GM12878 (cell line): ENCODE data around the gene TNK1. TPM values are rescaled to one million over a fixed set of nuclear protein-coding genes. Genes with fewer than 3 reads are reported as not detected.
A peak's percentile ranks its signal among the peaks of the same experiment; 100 is the strongest.

Source experiments
- ATAC-seq: fragments of 200-7000 bp; cut with Tn5 transposase; 3 replicates; pipeline ENCODE4 v1.9.1; 2020; ENCODE audit warnings: mild to moderate bottlenecking, moderate library complexity
- BruUV-seq: library from RNA; stranded (reverse); fragments of 400-500 nt; replicated peaks from 2 replicates; lab custom pipeline; 2021; lab: Mats Ljungman, UMichigan
- CTCF ChIA-PET: fragments of 300-600 bp; sonication (Branson Sonifier 250); formaldehyde crosslinking; extraction: SDS; loops from one replicate; lab custom pipeline; 2021; ENCODE audit warnings: inconsistent platforms; lab: Yijun Ruan, JAX
- POLR2A ChIA-PET: fragments of 350-600 bp; formaldehyde crosslinking; extraction: SDS; loops from one replicate; lab custom pipeline; 2021; ENCODE audit warnings: inconsistent platforms; lab: Charles Lee
- RAD21 ChIA-PET: fragments of 300-600 bp; sonication (Branson Sonifier 250); formaldehyde crosslinking; loops from one replicate; lab custom pipeline; 2023; ENCODE audit warnings: antibody characterized with exemption; ENCODE audit not compliant: unreplicated experiment; lab: Charles Lee
- SMC1A ChIA-PET: fragments of 300-600 bp; sonication (Branson Sonifier 250); formaldehyde crosslinking; loops from one replicate; lab custom pipeline; 2023; ENCODE audit not compliant: unreplicated experiment, uncharacterized antibody; lab: Charles Lee
- DNase-seq: peaks from one replicate; pipeline ENCODE4 v3.0.0-alpha.2; 2011; ENCODE audit warnings: low read depth, low spot score
- FAIRE-seq: peaks from 3 replicates; lab custom pipeline; 2011; peaks lifted over from hg19 to GRCh38; lab: Jason Lieb, UNC
- H2AFZ ChIP-seq: 2 replicates; pipeline ENCODE4 v1.6.0; 2011; ENCODE audit warnings: low read depth, low read length, control low read depth; ENCODE audit not compliant: control insufficient read depth
- H3K27ac ChIP-seq: 2 replicates; pipeline ENCODE4 v1.5.1; 2011; ENCODE audit warnings: control low read depth; ENCODE audit not compliant: control insufficient read depth, insufficient read depth
- H3K27me3 ChIP-seq, 2 experiments: replicated peaks in 1 of 2; 2 replicates each; pipeline versions ENCODE4 v1.6.0 to v1.6.1; 2011; ENCODE audit warnings: low read length in 1 of 2; ENCODE audit not compliant: control insufficient read depth in 2 of 2, insufficient read depth in 2 of 2
- H3K36me3 ChIP-seq, 2 experiments: 2 replicates each; pipeline ENCODE4 v1.5.1; 2011; ENCODE audit warnings: low read length in 1 of 2; ENCODE audit not compliant: control insufficient read depth in 2 of 2, insufficient read depth in 2 of 2
- H3K4me1 ChIP-seq: 2 replicates; pipeline ENCODE4 v1.6.1; 2011; ENCODE audit warnings: mild to moderate bottlenecking, low read length, moderate library complexity, mixed read lengths; ENCODE audit not compliant: control insufficient read depth, insufficient read depth
- H3K4me2 ChIP-seq: 2 replicates; pipeline ENCODE4 v1.6.0; 2011; ENCODE audit warnings: control low read depth; ENCODE audit not compliant: control insufficient read depth, insufficient read depth
- H3K4me3 ChIP-seq: fragments of 200-600 bp; sonication (generic); 2 replicates; pipeline ENCODE4 v1.5.1; 2016
- H3K79me2 ChIP-seq: 2 replicates; pipeline ENCODE4 v1.6.0; 2011; ENCODE audit warnings: low read length; ENCODE audit not compliant: control insufficient read depth, insufficient read depth
- H3K9ac ChIP-seq: 2 replicates; pipeline ENCODE4 v1.8.0; 2011; ENCODE audit warnings: low read length, control low read depth, mixed read lengths; ENCODE audit not compliant: control insufficient read depth, insufficient read depth
- H3K9me3 ChIP-seq: replicated peaks from 3 replicates; pipeline ENCODE4 v1.5.1; 2011; ENCODE audit warnings: mild to moderate bottlenecking, low read length; ENCODE audit not compliant: control insufficient read depth, insufficient read depth
- H4K20me1 ChIP-seq: 2 replicates; pipeline ENCODE4 v1.6.0; 2011; ENCODE audit not compliant: control insufficient read depth, insufficient read depth
- BACH1 ChIP-seq: fragments of 450-650 bp; IDR thresholded peaks from 2 replicates; pipeline ENCODE4 v1.6.1; 2017; ENCODE audit warnings: mild to moderate bottlenecking, borderline replicate concordance
- CHD2 ChIP-seq: IDR thresholded peaks from 2 replicates; pipeline ENCODE4 v1.6.1; 2011; ENCODE audit warnings: low read depth, low read length, improper control_type of control experiment, borderline replicate concordance
- FOXM1 ChIP-seq: IDR thresholded peaks from 2 replicates; pipeline ENCODE4 v1.6.1; 2012; ENCODE audit warnings: low read depth, mild to moderate bottlenecking, inconsistent platforms, low read length, moderate library complexity
- HCFC1 ChIP-seq: fragments of 150-350 bp; IDR thresholded peaks from 2 replicates; pipeline ENCODE4 v1.6.1; 2014; ENCODE audit warnings: low read length
- POLR2A ChIP-seq: IDR thresholded peaks from 2 replicates; pipeline ENCODE4 v1.6.1; 2011; ENCODE audit warnings: low read depth, mild to moderate bottlenecking, low read length
- POU2F2 ChIP-seq: IDR thresholded peaks from 3 replicates; pipeline ENCODE4 v1.6.1; 2011; ENCODE audit warnings: low read depth, mild to moderate bottlenecking, low read length, borderline replicate concordance
- RB1 ChIP-seq: fragments of 450-650 bp; formaldehyde crosslinking; IDR thresholded peaks from 2 replicates; pipeline ENCODE4 v1.6.1; 2017; ENCODE audit warnings: mild to moderate bottlenecking, borderline replicate concordance
- TAF1 ChIP-seq: IDR thresholded peaks from 2 replicates; pipeline ENCODE4 v1.6.1; 2011; ENCODE audit warnings: mild to moderate bottlenecking, low read depth, low read length, borderline replicate concordance
- TCF7 ChIP-seq: IDR thresholded peaks from 2 replicates; pipeline ENCODE4 v1.6.1; 2014; ENCODE audit warnings: antibody characterized with exemption, borderline replicate concordance
- YBX1 ChIP-seq: fragments of 450-650 bp; IDR thresholded peaks from 2 replicates; pipeline ENCODE4 v1.6.1; 2016; ENCODE audit warnings: antibody characterized with exemption
- ZNF384 ChIP-seq: IDR thresholded peaks from 2 replicates; pipeline ENCODE4 v1.6.1; 2012; ENCODE audit warnings: low read depth, mild to moderate bottlenecking, low read length, improper control_type of control experiment, borderline replicate concordance
- WGBS: methylation state at CpG from one replicate; pipeline ENCODE4 v1.1.6; 2016; ENCODE audit warnings: low lambda C conversion rate; ENCODE audit not compliant: insufficient replicate concordance, insufficient coverage; ENCODE audit errors: missing lambda C conversion rate; 5-methylcytosine and 5-hydroxymethylcytosine counted together
- in situ Hi-C: fragments of 300-500 bp; cut with MboI; formaldehyde crosslinking; loops from 9 replicates; pipeline ENCODE4 v1.14.3; 2018; ENCODE audit warnings: mixed read lengths
- intact Hi-C: fragments of 100-400 bp; cut with micrococcal nuclease; formaldehyde crosslinking; loops from one replicate; pipeline ENCODE4 v1.14.2; 2022; ENCODE audit not compliant: unreplicated experiment
- polyA plus RNA-seq, 11 experiments: library from polyadenylated mRNA; depleted of rRNA in 4 of 11; unstranded in 6 of 11; stranded (reverse) in 5 of 11; fragments of >200 nt; fragmentation: Nextera tagmentation in 4 of 11; fragmentation: Illumina TruSeq in 1 of 11; extraction: Ambion mirVana in 4 of 11; extraction: Trizol in 1 of 11; gene quantifications; 1 replicate in 1 of 11; 2 replicates in 10 of 11; pipeline versions ENCODE4 v1.2.1 to v1.2.3, GENCODE V29; 2011 to 2016; ENCODE audit warnings: inconsistent platforms in 2 of 11, missing spikeins in 2 of 11, low read depth in 1 of 11
- total RNA-seq, 4 experiments: library from RNA; depleted of rRNA in 3 of 4; stranded (reverse); fragments of >200 nt in 3 of 4; fragmentation: Illumina TruSeq in 1 of 4; extraction: Trizol in 1 of 4; gene quantifications; 2 replicates each; pipeline versions ENCODE4 v1.2.1 to v1.2.3, GENCODE V29; 2013 to 2021
- TF ChIP-seq, protein P1 (sequence below): fragments of 450-650 bp; IDR thresholded peaks from 2 replicates; pipeline ENCODE4 v1.6.1; 2017; ENCODE audit warnings: mild to moderate bottlenecking, low read depth, inconsistent platforms; ENCODE audit not compliant: poor library complexity, severe bottlenecking

TNK1 gene
- total and polyA plus RNA-seq, 10 of the 15 experiments (the other 5 are each of a cell fraction or from before 2014, with no cell fraction given): 0.06 to 2.5 (median 0.70) TPM

DNA sequence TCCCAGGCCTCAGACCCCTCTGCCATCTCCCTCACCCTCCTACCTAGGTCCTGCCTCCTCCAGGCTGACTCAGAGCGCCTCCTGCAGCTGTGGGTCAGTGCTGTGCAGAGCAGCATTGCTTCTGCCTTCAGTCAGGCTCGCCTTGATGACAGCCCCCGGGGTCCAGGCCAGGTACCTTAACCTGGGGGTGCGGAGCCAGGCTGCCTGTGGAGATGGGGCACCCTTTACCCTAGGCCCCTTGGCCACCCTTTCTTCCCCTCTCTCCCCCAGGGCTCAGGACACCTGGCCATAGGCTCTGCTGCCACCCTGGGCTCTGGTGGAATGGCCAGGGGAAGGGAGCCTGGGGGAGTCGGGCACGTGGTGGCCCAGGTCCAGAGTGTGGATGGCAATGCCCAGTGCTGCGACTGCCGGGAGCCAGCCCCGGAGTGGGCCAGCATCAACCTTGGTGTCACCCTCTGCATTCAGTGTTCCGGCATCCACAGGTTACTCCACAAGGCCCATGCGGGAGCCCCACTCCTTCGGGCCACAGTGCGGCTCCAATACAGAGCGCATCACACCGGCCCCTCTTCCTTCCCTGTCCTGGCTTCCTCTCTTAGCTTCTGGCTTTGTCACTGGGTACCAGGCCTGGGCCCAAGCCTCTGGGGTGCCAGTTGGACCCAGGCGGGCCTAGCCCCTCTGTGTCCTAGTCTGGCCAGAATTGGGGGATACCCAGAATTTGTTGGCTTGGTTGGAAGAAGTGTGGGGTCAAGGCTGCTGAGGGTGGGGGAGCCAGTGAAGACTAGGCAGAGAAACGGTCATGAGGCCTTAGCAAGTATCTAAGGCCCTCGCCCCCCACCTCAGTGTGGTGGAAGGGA lies 33.9 kb upstream of the TNK1 start:
- Histone ChIP-seq H3K4me3 (no peak overlapping the region), H3K4me1 (peaks cover 4% of the 10 kb centered on the region; the same call in 1 of the 2 replicates), H3K9me3 (no peaks in the 10 kb centered on the region), H3K79me2 (no peaks in the 10 kb centered on the region; the same call in 1 of the 2 replicates), H3K4me2 (no peak overlapping the region), H3K27ac (no peak overlapping the region), H2AFZ (no peak overlapping the region), H4K20me1 (no peaks in the 10 kb centered on the region), H3K36me3 (peaks cover 17 to 29% of the 10 kb centered on the region in 2 experiments)
- ChIA-PET SMC1A (interaction anchor here (0.7 to 4.8 kb wide), 4 partner anchors 9 to 50 kb away, joined by 3 to 33 read pairs (median 7); partner anchors contain the start of genes ACAP1 and NEURL4), CTCF (interaction anchor here (0.9 to 6.7 kb wide), 4 partner anchors 11 to 67 kb away, joined by 3 to 49 read pairs (median 10); partner anchors contain the start of genes ACAP1 and NEURL4), RAD21 (interaction anchor here (1.0 kb wide), 2 partner anchors 16 to 22 kb away, joined by 3 to 4 read pairs; no protein-coding TSS in a partner anchor), POLR2A (interaction anchor here (5.2 kb wide), 1 partner anchor 11 kb away, joined by 52 read pairs; the partner anchor contains the start of gene ACAP1)
- no peak for FAIRE-seq
- in situ Hi-C loops: no loop called here
- intact Hi-C loops: no loop called here
- TF ChIP-seq POLR2A (peak; percentile 11; the same call in 1 of the 2 replicates), TCF7 (no peak)
- TF ChIP-seq, all 136 proteins: peak for 1
- no TSS peak for BruUV-seq
- 96% methylated on average over 18 of the region's 18 CpGs for WGBS
- ATAC-seq (no peak), DNase-seq (no peak)
- no peaks in the 10 kb centered on the region for H3K27me3 ChIP-seq
- H3K9ac ChIP-seq: no peak overlapping the region

DNA sequence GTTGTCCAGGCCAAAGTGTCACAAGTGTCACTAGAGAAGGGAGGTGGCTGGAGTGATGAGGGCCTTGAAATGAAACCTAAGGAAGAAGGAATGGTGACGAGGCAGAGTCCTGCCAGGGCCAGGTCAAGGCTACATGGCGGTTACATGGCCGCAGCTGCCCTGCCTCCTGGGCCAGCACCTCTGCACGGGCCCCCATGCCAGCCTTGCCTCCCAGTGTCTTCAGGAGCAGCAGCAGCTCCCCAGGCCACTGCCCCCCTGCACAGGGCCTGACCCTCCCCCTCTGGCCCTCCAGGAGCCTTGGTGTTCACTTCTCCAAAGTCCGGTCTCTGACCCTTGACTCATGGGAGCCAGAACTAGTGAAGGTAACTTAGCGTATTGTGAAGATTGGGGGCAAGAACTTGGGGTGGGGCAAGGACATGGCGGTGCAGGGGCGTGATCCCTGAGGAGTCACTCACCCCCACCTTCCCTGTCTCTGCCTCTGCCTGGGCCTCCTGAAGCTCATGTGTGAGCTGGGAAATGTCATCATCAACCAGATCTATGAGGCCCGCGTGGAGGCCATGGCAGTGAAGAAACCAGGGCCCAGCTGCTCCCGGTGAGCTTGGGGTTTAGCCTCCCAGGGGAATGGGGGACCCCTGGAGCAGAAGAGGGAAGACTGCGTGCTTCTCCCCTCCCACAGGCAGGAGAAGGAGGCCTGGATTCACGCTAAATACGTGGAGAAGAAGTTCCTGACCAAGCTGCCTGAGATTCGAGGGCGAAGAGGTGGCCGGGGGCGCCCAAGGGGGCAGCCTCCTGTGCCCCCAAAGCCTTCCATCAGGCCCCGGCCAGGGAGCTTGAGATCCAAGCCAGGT lies 33.0 kb upstream of the TNK1 start:
- ATAC-seq (no peak), DNase-seq (no peak), FAIRE-seq (no peak)
- CTCF ChIA-PET: interaction anchor here (0.9 to 4.4 kb wide), 4 partner anchors 9 to 68 kb away, joined by 3 to 34 read pairs (median 3); partner anchors contain the start of gene ACAP1
- SMC1A ChIA-PET: interaction anchor here (2.6 to 4.8 kb wide), 2 partner anchors 11 to 18 kb away, joined by 10 to 33 read pairs; partner anchors contain the start of gene ACAP1
- Histone ChIP-seq H3K4me2 (no peak overlapping the region), H3K9me3 (no peaks in the 10 kb centered on the region), H2AFZ (no peak overlapping the region), H3K4me1 (peaks cover 7% of the 10 kb centered on the region), H3K4me3 (no peak overlapping the region), H3K9ac (no peak overlapping the region), H4K20me1 (no peaks in the 10 kb centered on the region), H3K79me2 (peaks cover 5% of the 10 kb centered on the region; the same call in 1 of the 2 replicates), H3K27me3 (no peaks in the 10 kb centered on the region), H3K36me3 (peaks cover 14 to 26% of the 10 kb centered on the region in 2 experiments), H3K27ac (no peak overlapping the region)
- RAD21 ChIA-PET: interaction anchor here (0.5 to 5.0 kb wide), 3 partner anchors 11 to 911 kb away, joined by 3 to 45 read pairs (median 4); partner anchors contain the start of gene ACAP1
- intact Hi-C loops (no loop called here), in situ Hi-C loops (no loop called here)
- WGBS: 92% methylated on average over 18 of the region's 19 CpGs
- BruUV-seq: no TSS peak
- POLR2A ChIA-PET: interaction anchor here (0.8 to 5.2 kb wide), 3 partner anchors 8 to 18 kb away, joined by 3 to 52 read pairs (median 31); partner anchors contain the start of genes ACAP1 and NEURL4
- TF ChIP-seq YBX1 (no peak), FOXM1 (no peak), CHD2 (no peak), TAF1 (no peak), RB1 (no peak), BACH1 (no peak), POU2F2 (no peak), ZNF384 (no peak), HCFC1 (no peak)
- TF ChIP-seq, protein P1, sequence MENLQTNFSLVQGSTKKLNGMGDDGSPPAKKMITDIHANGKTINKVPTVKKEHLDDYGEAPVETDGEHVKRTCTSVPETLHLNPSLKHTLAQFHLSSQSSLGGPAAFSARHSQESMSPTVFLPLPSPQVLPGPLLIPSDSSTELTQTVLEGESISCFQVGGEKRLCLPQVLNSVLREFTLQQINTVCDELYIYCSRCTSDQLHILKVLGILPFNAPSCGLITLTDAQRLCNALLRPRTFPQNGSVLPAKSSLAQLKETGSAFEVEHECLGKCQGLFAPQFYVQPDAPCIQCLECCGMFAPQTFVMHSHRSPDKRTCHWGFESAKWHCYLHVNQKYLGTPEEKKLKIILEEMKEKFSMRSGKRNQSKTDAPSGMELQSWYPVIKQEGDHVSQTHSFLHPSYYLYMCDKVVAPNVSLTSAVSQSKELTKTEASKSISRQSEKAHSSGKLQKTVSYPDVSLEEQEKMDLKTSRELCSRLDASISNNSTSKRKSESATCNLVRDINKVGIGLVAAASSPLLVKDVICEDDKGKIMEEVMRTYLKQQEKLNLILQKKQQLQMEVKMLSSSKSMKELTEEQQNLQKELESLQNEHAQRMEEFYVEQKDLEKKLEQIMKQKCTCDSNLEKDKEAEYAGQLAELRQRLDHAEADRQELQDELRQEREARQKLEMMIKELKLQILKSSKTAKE: no peak
